Measurements from ENCODE around the gene PWWP2A. TPM values are rescaled to one million over a fixed set of nuclear protein-coding genes. Genes with fewer than 3 reads are reported as not detected.

Gene PWWP2A
- total RNA-seq, 1 donor from 2014 or later, result 42.7 TPM

- H3K27ac Mint-ChIP-seq, result no peak overlapping the region
- DNase-seq (ENCODE audit: low spot score, unreplicated experiment), result no peak
- TF ChIP-seq, protein P1, sequence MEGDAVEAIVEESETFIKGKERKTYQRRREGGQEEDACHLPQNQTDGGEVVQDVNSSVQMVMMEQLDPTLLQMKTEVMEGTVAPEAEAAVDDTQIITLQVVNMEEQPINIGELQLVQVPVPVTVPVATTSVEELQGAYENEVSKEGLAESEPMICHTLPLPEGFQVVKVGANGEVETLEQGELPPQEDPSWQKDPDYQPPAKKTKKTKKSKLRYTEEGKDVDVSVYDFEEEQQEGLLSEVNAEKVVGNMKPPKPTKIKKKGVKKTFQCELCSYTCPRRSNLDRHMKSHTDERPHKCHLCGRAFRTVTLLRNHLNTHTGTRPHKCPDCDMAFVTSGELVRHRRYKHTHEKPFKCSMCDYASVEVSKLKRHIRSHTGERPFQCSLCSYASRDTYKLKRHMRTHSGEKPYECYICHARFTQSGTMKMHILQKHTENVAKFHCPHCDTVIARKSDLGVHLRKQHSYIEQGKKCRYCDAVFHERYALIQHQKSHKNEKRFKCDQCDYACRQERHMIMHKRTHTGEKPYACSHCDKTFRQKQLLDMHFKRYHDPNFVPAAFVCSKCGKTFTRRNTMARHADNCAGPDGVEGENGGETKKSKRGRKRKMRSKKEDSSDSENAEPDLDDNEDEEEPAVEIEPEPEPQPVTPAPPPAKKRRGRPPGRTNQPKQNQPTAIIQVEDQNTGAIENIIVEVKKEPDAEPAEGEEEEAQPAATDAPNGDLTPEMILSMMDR (IDR thresholded peaks at IDR 0.05; ENCODE audit: unreplicated experiment), result no peak
- H3K27me3 Mint-ChIP-seq, result no peaks in the 10 kb centered on the region
- peaks cover 10% of the 10 kb centered on the region for H3K4me1 Mint-ChIP-seq (ENCODE audit: low read depth)
- no peaks in the 10 kb centered on the region for H3K9me3 Mint-ChIP-seq (ENCODE audit: low read depth)
- peaks cover 2% of the 10 kb centered on the region for H3K36me3 Mint-ChIP-seq (ENCODE audit: insufficient read depth)
- no peak overlapping the region for H3K4me3 Mint-ChIP-seq (ENCODE audit: low read depth)
Observed at GRCh38 chr5:160084144-160084543, 35.1 kb downstream of the PWWP2A start.

GRCh38 chr5:160083501-160083900, 35.7 kb downstream of the PWWP2A start:
- DNase-seq (ENCODE audit: low spot score, unreplicated experiment), result no peak
- TF ChIP-seq, protein P1 (IDR thresholded peaks at IDR 0.05; ENCODE audit: unreplicated experiment), result no peak
- peaks cover 10% of the 10 kb centered on the region for H3K4me1 Mint-ChIP-seq (ENCODE audit: low read depth)
- no peaks in the 10 kb centered on the region for H3K9me3 Mint-ChIP-seq (ENCODE audit: low read depth)
- H3K27ac Mint-ChIP-seq, result no peak overlapping the region
- H3K27me3 Mint-ChIP-seq, result no peaks in the 10 kb centered on the region
- H3K36me3 Mint-ChIP-seq (ENCODE audit: insufficient read depth), result peaks cover 2% of the 10 kb centered on the region
- H3K4me3 Mint-ChIP-seq (ENCODE audit: low read depth), result no peak overlapping the region

DNA sequence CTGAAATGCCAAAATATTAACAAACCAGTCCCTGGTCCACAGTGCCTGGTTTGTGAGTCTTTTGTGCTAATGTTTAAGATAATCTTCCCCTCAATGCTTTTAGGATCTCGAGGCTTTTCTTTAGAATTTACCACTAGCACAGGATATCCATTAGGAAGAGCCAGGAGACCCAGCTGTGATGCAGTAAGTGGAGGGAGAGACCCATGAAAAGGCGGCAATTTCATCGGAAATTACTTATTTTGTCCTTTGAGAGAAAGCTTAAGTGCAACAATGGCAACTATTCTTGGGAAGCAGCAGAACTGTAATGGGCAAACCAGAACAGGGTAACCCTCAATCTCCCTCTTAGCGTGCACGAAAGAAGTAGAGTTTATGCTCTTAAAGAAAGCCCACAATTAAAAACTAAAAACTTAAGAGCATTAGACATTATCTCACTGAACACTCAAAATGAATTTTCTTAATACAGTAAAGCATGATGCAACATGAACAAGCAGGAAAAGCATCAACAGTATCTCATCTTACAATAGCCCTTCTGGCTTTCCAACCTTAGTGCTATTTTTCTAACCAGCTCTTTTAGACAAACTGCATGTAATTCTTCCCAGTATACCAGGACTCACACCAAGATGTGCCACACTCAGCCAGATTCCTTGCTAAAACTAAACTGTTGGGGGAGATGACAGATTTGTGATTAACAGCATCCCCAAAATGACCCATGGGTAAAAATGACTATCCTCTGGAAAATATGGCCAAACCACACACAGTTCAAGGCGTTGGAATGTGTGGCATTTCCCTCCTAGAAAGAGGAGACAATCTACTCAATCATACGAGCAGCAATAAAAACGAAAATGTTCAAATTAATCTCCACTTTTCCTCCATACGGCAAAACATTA, 36.4 kb downstream of the PWWP2A start:
- Mint-ChIP-seq H3K27ac (no peak overlapping the region), H3K9me3 (ENCODE audit: low read depth) (no peaks in the 10 kb centered on the region), H3K4me3 (ENCODE audit: low read depth) (no peak overlapping the region), H3K27me3 (no peaks in the 10 kb centered on the region), H3K4me1 (ENCODE audit: low read depth) (peaks cover 10% of the 10 kb centered on the region), H3K36me3 (ENCODE audit: insufficient read depth) (peaks cover 2% of the 10 kb centered on the region)
- DNase-seq (ENCODE audit: low spot score, unreplicated experiment), result no peak
- TF ChIP-seq, protein P1 (IDR thresholded peaks at IDR 0.05; ENCODE audit: unreplicated experiment), result no peak

GRCh38 chr5:160081495-160081894, 37.8 kb downstream of the PWWP2A start:
- no peak overlapping the region for H3K27ac Mint-ChIP-seq
- TF ChIP-seq, protein P1 (IDR thresholded peaks at IDR 0.05; ENCODE audit: unreplicated experiment), result no peak
- no peaks in the 10 kb centered on the region for H3K27me3 Mint-ChIP-seq
- no peak overlapping the region for H3K4me3 Mint-ChIP-seq (ENCODE audit: low read depth)
- no peak for DNase-seq (ENCODE audit: low spot score, unreplicated experiment)
- H3K36me3 Mint-ChIP-seq (ENCODE audit: insufficient read depth), result peaks cover 2% of the 10 kb centered on the region
- no peaks in the 10 kb centered on the region for H3K9me3 Mint-ChIP-seq (ENCODE audit: low read depth)
- peaks cover 5% of the 10 kb centered on the region for H3K4me1 Mint-ChIP-seq (ENCODE audit: low read depth)

- DNase-seq (ENCODE audit: low spot score, unreplicated experiment), result no peak
- peaks cover 2% of the 10 kb centered on the region for H3K36me3 Mint-ChIP-seq (ENCODE audit: insufficient read depth)
- H3K27me3 Mint-ChIP-seq, result no peaks in the 10 kb centered on the region
- no peak overlapping the region for H3K27ac Mint-ChIP-seq
- peaks cover 5% of the 10 kb centered on the region for H3K4me1 Mint-ChIP-seq (ENCODE audit: low read depth)
- no peak overlapping the region for H3K4me3 Mint-ChIP-seq (ENCODE audit: low read depth)
- no peaks in the 10 kb centered on the region for H3K9me3 Mint-ChIP-seq (ENCODE audit: low read depth)
- TF ChIP-seq, protein P1 (IDR thresholded peaks at IDR 0.05; ENCODE audit: unreplicated experiment), result no peak
Observed at GRCh38 chr5:160079753-160080152, 39.5 kb downstream of the PWWP2A start.

Measured in progenitor cell of endocrine pancreas (in vitro differentiated cells).